HL-60 (cell line): Measurements from ENCODE around the gene RPL3.
A peak's percentile ranks its signal among the peaks of the same experiment; 100 is the strongest.

ENCODE experiments used
- DNase-seq, 2 experiments: peaks; one replicate each; pipeline ENCODE4 v3.0.0-alpha.2; 2010 to 2020; ENCODE audit warnings: low read depth in 1 of 2, low spot score in 1 of 2
- H3K27ac ChIP-seq: fragments of 250-450 bp; sonication (Bioruptor Pico); replicated peaks from 2 replicates; pipeline ENCODE4 v1.5.1; 2020; ENCODE audit warnings: mild to moderate bottlenecking, moderate library complexity
- H3K27me3 ChIP-seq: fragments of 250-450 bp; sonication (Bioruptor Pico); 2 replicates; pipeline ENCODE4 v1.5.1; 2021; ENCODE audit warnings: mild to moderate bottlenecking, moderate library complexity; ENCODE audit not compliant: insufficient read depth, poor library complexity, severe bottlenecking
- H3K4me3 ChIP-seq: replicated peaks from 2 replicates; pipeline ENCODE4 v1.5.1; 2011; ENCODE audit warnings: mild to moderate bottlenecking, control low read depth, low read length; ENCODE audit not compliant: insufficient read depth
- CTCF ChIP-seq: IDR thresholded peaks from one replicate; pipeline ENCODE4 v1.5.1; 2011; ENCODE audit warnings: low read length, control low read depth, inconsistent platforms; ENCODE audit not compliant: insufficient read depth
- GABPA ChIP-seq: IDR thresholded peaks from 2 replicates; pipeline ENCODE4 v1.6.1; 2012; ENCODE audit warnings: low read depth
- POLR2AphosphoS5 ChIP-seq: IDR thresholded peaks from 2 replicates; pipeline ENCODE4 v1.6.1; 2012; ENCODE audit warnings: low read depth
- REST ChIP-seq: IDR thresholded peaks from 2 replicates; pipeline ENCODE4 v1.6.1; 2012; ENCODE audit warnings: low read depth; ENCODE audit not compliant: insufficient replicate concordance
- SPI1 ChIP-seq: IDR thresholded peaks from 2 replicates; pipeline ENCODE4 v1.6.1; 2012; ENCODE audit warnings: low read depth, mild to moderate bottlenecking, borderline replicate concordance

The RPL3 gene

GRCh38 chr22:39316440-39317083 is 2.9 kb downstream of the RPL3 start:
- Histone ChIP-seq H3K27ac (peak overlapping the region; percentile 95; the same call in 1 of the 2 replicates), H3K27me3 (no peaks in the 10 kb centered on the region), H3K4me3 (peak overlapping the region; percentile 83)
- DNase-seq, result peak; percentile 70 to 79
- TF ChIP-seq GABPA, result no peak
- TF ChIP-seq SPI1, result no peak
- peak; percentile 46; the same call in 1 of the 2 replicates for TF ChIP-seq POLR2AphosphoS5
- TF ChIP-seq REST, result no peak
- peak; percentile 81 for TF ChIP-seq CTCF

GRCh38 chr22:39315389-39315788 is 4.0 kb downstream of the RPL3 start:
- peak in 1 of 2 experiments; percentile 56 for DNase-seq
- Histone ChIP-seq H3K27ac (no peak overlapping the region), H3K27me3 (no peaks in the 10 kb centered on the region), H3K4me3 (no peak overlapping the region)
- no peak for TF ChIP-seq GABPA
- TF ChIP-seq CTCF, result no peak
- TF ChIP-seq SPI1, result no peak
- no peak for TF ChIP-seq REST
- peak; percentile 53; the same call in 1 of the 2 replicates for TF ChIP-seq POLR2AphosphoS5

GRCh38 chr22:39314251-39314971 is 5.0 kb downstream of the RPL3 start:
- Histone ChIP-seq H3K27ac (no peak overlapping the region), H3K27me3 (no peaks in the 10 kb centered on the region), H3K4me3 (no peak overlapping the region)
- peak in 1 of 2 experiments; percentile 63 for DNase-seq
- TF ChIP-seq POLR2AphosphoS5, result no peak; the same call in 1 of the 2 replicates
- TF ChIP-seq REST, result no peak
- TF ChIP-seq SPI1, result no peak
- no peak for TF ChIP-seq CTCF
- no peak for TF ChIP-seq GABPA
